ENCODE results near the gene FGD6. TPM values are rescaled to one million over a fixed set of nuclear protein-coding genes. Genes with fewer than 3 reads are reported as not detected.

The FGD6 gene
- total RNA-seq, 1 experiment from 2014 or later, result 28.3 TPM

GRCh38 chr12:95205016-95205624 lies 12.1 kb downstream of the FGD6 start:
- in situ Hi-C loops (cut with HindIII; ENCODE audit: low pct_unique_long_range_greater_than_20kb, low sequenced_read_pairs) (loop anchor here (5.0 kb wide), 1 partner anchor 88 kb away; no protein-coding TSS in a partner anchor), intact Hi-C loops (cut with micrococcal nuclease; ENCODE audit: unreplicated experiment) (no loop called here)
- Histone ChIP-seq H3K4me3 (ENCODE audit: low read depth in 2 of 2, low read length in 2 of 2) (no peak overlapping the region), H3K27me3 (ENCODE audit: control insufficient read depth, insufficient read depth, low read length) (no peaks in the 10 kb centered on the region), H3K4me1 (ENCODE audit: control insufficient read depth, insufficient read depth, low read length) (peaks cover 62% of the 10 kb centered on the region), H3K36me3 (ENCODE audit: control insufficient read depth, insufficient read depth, low read length) (no peaks in the 10 kb centered on the region), H3K27ac (ENCODE audit: low read length) (peak overlapping the region; percentile 98), H3K9me3 (ENCODE audit: control insufficient read depth, insufficient read depth, low read depth, low read length) (no peaks in the 10 kb centered on the region)
- ATAC-seq (no peak), DNase-seq (ENCODE audit: low read depth, low spot score) (no peak)
- TF ChIP-seq TCF7L2 (IDR thresholded peaks at IDR 0.05; ENCODE audit: low read depth, low read length) (no peak), CTCF (IDR thresholded peaks at IDR 0.05) (no peak), SIN3A (IDR thresholded peaks at IDR 0.05; ENCODE audit: borderline replicate concordance, insufficient read depth, low read depth, low read length) (no peak), POLR2AphosphoS5 (IDR thresholded peaks at IDR 0.05; ENCODE audit: low read depth, low read length) (no peak), REST (IDR thresholded peaks at IDR 0.05; ENCODE audit: insufficient read depth in 1 of 2, low read depth in 2 of 2, low read length in 1 of 2) (no peak)
- CTCF ChIA-PET, result interaction anchor here (0.6 to 0.9 kb wide), 2 partner anchors 14 to 329 kb away, joined by 4 read pairs; no protein-coding TSS in a partner anchor
- POLR2A ChIA-PET, result no interaction called here
- BruUV-seq (replicated peaks), result no TSS peak

GRCh38 chr12:95204141-95204866 lies 13.0 kb downstream of the FGD6 start:
- Histone ChIP-seq H3K4me3 (ENCODE audit: low read depth in 2 of 2, low read length in 2 of 2) (peak overlapping the region; percentile 17 to 38), H3K27me3 (ENCODE audit: control insufficient read depth, insufficient read depth, low read length) (no peaks in the 10 kb centered on the region), H3K36me3 (ENCODE audit: control insufficient read depth, insufficient read depth, low read length) (no peaks in the 10 kb centered on the region), H3K4me1 (ENCODE audit: control insufficient read depth, insufficient read depth, low read length) (peaks cover 67% of the 10 kb centered on the region), H3K27ac (ENCODE audit: low read length) (peak overlapping the region; percentile 98), H3K9me3 (ENCODE audit: control insufficient read depth, insufficient read depth, low read depth, low read length) (no peaks in the 10 kb centered on the region)
- intact Hi-C loops (cut with micrococcal nuclease; ENCODE audit: unreplicated experiment) (no loop called here), in situ Hi-C loops (cut with HindIII; ENCODE audit: low pct_unique_long_range_greater_than_20kb, low sequenced_read_pairs) (no loop called here)
- ATAC-seq (peak; percentile 91), DNase-seq (ENCODE audit: low read depth, low spot score) (no peak)
- TSS peak; percentile 18 for BruUV-seq (replicated peaks)
- POLR2A ChIA-PET, result no interaction called here
- CTCF ChIA-PET, result no interaction called here
- TF ChIP-seq REST (IDR thresholded peaks at IDR 0.05; ENCODE audit: insufficient read depth in 1 of 2, low read depth in 2 of 2, low read length in 1 of 2) (no peak), CTCF (IDR thresholded peaks at IDR 0.05) (no peak), TCF7L2 (IDR thresholded peaks at IDR 0.05; ENCODE audit: low read depth, low read length) (no peak), POLR2AphosphoS5 (IDR thresholded peaks at IDR 0.05; ENCODE audit: low read depth, low read length) (peak; percentile 63; the same call in 1 of the 2 replicates), SIN3A (IDR thresholded peaks at IDR 0.05; ENCODE audit: borderline replicate concordance, insufficient read depth, low read depth, low read length) (0 out of 2 replicates have a peak, but pooled peaks have one; percentile 28)

All from Panc1 (cell line).